Fibroblast of lung (primary cell): ENCODE data around the gene HS1BP3.

ENCODE experiments used
- CTCF ChIP-seq, 2 donors: IDR thresholded peaks in 1 of 2; conservative IDR thresholded peaks in 1 of 2; 1 replicate in 1 of 2; 2 replicates in 1 of 2; pipeline ENCODE4 v1.5.1; 2011 to 2012; ENCODE audit warnings: low read length in 2 of 2, control low read depth in 1 of 2, inconsistent platforms in 1 of 2, low read depth in 1 of 2, mild to moderate bottlenecking in 1 of 2
- EZH2 ChIP-seq: IDR thresholded peaks from 2 replicates; pipeline ENCODE4 v1.5.1; 2012; ENCODE audit warnings: low read length, control low read depth, mild to moderate bottlenecking; ENCODE audit errors: missing control alignments

GRCh38 chr2:20592106-20593071 lies 58.5 kb downstream of the HS1BP3 start:
- TF ChIP-seq CTCF (conservative IDR thresholded peaks at IDR 0.05 in 1 of 2, IDR thresholded peaks at IDR 0.05 in 1 of 2; ENCODE audit: low read depth in 1 of 2, low read length in 2 of 2) (no peak), EZH2 (no peak)
